GM12878 (cell line): ENCODE data around the gene ZDHHC14. TPM values are rescaled to one million over a fixed set of nuclear protein-coding genes. Genes with fewer than 3 reads are reported as not detected.
A peak's percentile ranks its signal among the peaks of the same experiment; 100 is the strongest.

Source experiments
- ATAC-seq: fragments of 200-7000 bp; cut with Tn5 transposase; 3 replicates; pipeline ENCODE4 v1.9.1; 2020; ENCODE audit warnings: mild to moderate bottlenecking, moderate library complexity
- BruUV-seq: library from RNA; stranded (reverse); fragments of 400-500 nt; replicated peaks from 2 replicates; lab custom pipeline; 2021; lab: Mats Ljungman, UMichigan
- CTCF ChIA-PET: fragments of 300-600 bp; sonication (Branson Sonifier 250); formaldehyde crosslinking; extraction: SDS; loops from one replicate; lab custom pipeline; 2021; ENCODE audit warnings: inconsistent platforms; lab: Yijun Ruan, JAX
- POLR2A ChIA-PET: fragments of 350-600 bp; formaldehyde crosslinking; extraction: SDS; loops from one replicate; lab custom pipeline; 2021; ENCODE audit warnings: inconsistent platforms; lab: Charles Lee
- RAD21 ChIA-PET: fragments of 300-600 bp; sonication (Branson Sonifier 250); formaldehyde crosslinking; loops from one replicate; lab custom pipeline; 2023; ENCODE audit warnings: antibody characterized with exemption; ENCODE audit not compliant: unreplicated experiment; lab: Charles Lee
- SMC1A ChIA-PET: fragments of 300-600 bp; sonication (Branson Sonifier 250); formaldehyde crosslinking; loops from one replicate; lab custom pipeline; 2023; ENCODE audit not compliant: unreplicated experiment, uncharacterized antibody; lab: Charles Lee
- DNase-seq: peaks from one replicate; pipeline ENCODE4 v3.0.0-alpha.2; 2011; ENCODE audit warnings: low read depth, low spot score
- FAIRE-seq: peaks from 3 replicates; lab custom pipeline; 2011; peaks lifted over from hg19 to GRCh38; lab: Jason Lieb, UNC
- H2AFZ ChIP-seq: 2 replicates; pipeline ENCODE4 v1.6.0; 2011; ENCODE audit warnings: low read depth, low read length, control low read depth; ENCODE audit not compliant: control insufficient read depth
- H3K27ac ChIP-seq: 2 replicates; pipeline ENCODE4 v1.5.1; 2011; ENCODE audit warnings: control low read depth; ENCODE audit not compliant: control insufficient read depth, insufficient read depth
- H3K27me3 ChIP-seq, 2 experiments: replicated peaks in 1 of 2; 2 replicates each; pipeline versions ENCODE4 v1.6.0 to v1.6.1; 2011; ENCODE audit warnings: low read length in 1 of 2; ENCODE audit not compliant: control insufficient read depth in 2 of 2, insufficient read depth in 2 of 2
- H3K36me3 ChIP-seq, 2 experiments: 2 replicates each; pipeline ENCODE4 v1.5.1; 2011; ENCODE audit warnings: low read length in 1 of 2; ENCODE audit not compliant: control insufficient read depth in 2 of 2, insufficient read depth in 2 of 2
- H3K4me1 ChIP-seq: 2 replicates; pipeline ENCODE4 v1.6.1; 2011; ENCODE audit warnings: mild to moderate bottlenecking, low read length, moderate library complexity, mixed read lengths; ENCODE audit not compliant: control insufficient read depth, insufficient read depth
- H3K4me2 ChIP-seq: 2 replicates; pipeline ENCODE4 v1.6.0; 2011; ENCODE audit warnings: control low read depth; ENCODE audit not compliant: control insufficient read depth, insufficient read depth
- H3K4me3 ChIP-seq: fragments of 200-600 bp; sonication (generic); 2 replicates; pipeline ENCODE4 v1.5.1; 2016
- H3K79me2 ChIP-seq: 2 replicates; pipeline ENCODE4 v1.6.0; 2011; ENCODE audit warnings: low read length; ENCODE audit not compliant: control insufficient read depth, insufficient read depth
- H3K9ac ChIP-seq: 2 replicates; pipeline ENCODE4 v1.8.0; 2011; ENCODE audit warnings: low read length, control low read depth, mixed read lengths; ENCODE audit not compliant: control insufficient read depth, insufficient read depth
- H3K9me3 ChIP-seq: replicated peaks from 3 replicates; pipeline ENCODE4 v1.5.1; 2011; ENCODE audit warnings: mild to moderate bottlenecking, low read length; ENCODE audit not compliant: control insufficient read depth, insufficient read depth
- H4K20me1 ChIP-seq: 2 replicates; pipeline ENCODE4 v1.6.0; 2011; ENCODE audit not compliant: control insufficient read depth, insufficient read depth
- CBX3 ChIP-seq: fragments of 200-600 bp; sonication (generic); IDR thresholded peaks from 2 replicates; pipeline ENCODE4 v1.6.1; 2016; ENCODE audit warnings: low read depth, borderline replicate concordance
- HDGF ChIP-seq: fragments of 450-650 bp; IDR thresholded peaks from 2 replicates; pipeline ENCODE4 v1.6.1; 2016; ENCODE audit warnings: antibody characterized with exemption
- IRF4 ChIP-seq: IDR thresholded peaks from 2 replicates; pipeline ENCODE4 v1.6.1; 2011; ENCODE audit warnings: low read depth, low read length
- MTA2 ChIP-seq: fragments of 450-650 bp; IDR thresholded peaks from 2 replicates; pipeline ENCODE4 v1.6.1; 2016; ENCODE audit warnings: low read depth, mild to moderate bottlenecking, moderate library complexity
- NFXL1 ChIP-seq: fragments of 450-650 bp; IDR thresholded peaks from 2 replicates; pipeline ENCODE4 v1.6.1; 2017; ENCODE audit warnings: antibody characterized with exemption, mild to moderate bottlenecking, borderline replicate concordance
- RAD51 ChIP-seq: fragments of 450-650 bp; IDR thresholded peaks from 2 replicates; pipeline ENCODE4 v1.6.1; 2016; ENCODE audit warnings: moderate library complexity, mild to moderate bottlenecking, inconsistent platforms
- SIX5 ChIP-seq: IDR thresholded peaks from 2 replicates; pipeline ENCODE4 v1.6.1; 2011; ENCODE audit warnings: mild to moderate bottlenecking, low read depth, low read length, moderate library complexity; ENCODE audit not compliant: severe bottlenecking
- YBX1 ChIP-seq: fragments of 450-650 bp; IDR thresholded peaks from 2 replicates; pipeline ENCODE4 v1.6.1; 2016; ENCODE audit warnings: antibody characterized with exemption
- YY1 ChIP-seq: IDR thresholded peaks from 2 replicates; pipeline ENCODE4 v1.6.1; 2011; ENCODE audit warnings: low read depth, mild to moderate bottlenecking, low read length
- ZZZ3 ChIP-seq: IDR thresholded peaks from 2 replicates; pipeline ENCODE4 v1.6.1; 2011; ENCODE audit warnings: low read depth; ENCODE audit not compliant: control insufficient read depth, insufficient read length
- WGBS: methylation state at CpG from one replicate; pipeline ENCODE4 v1.1.6; 2016; ENCODE audit warnings: low lambda C conversion rate; ENCODE audit not compliant: insufficient replicate concordance, insufficient coverage; ENCODE audit errors: missing lambda C conversion rate; 5-methylcytosine and 5-hydroxymethylcytosine counted together
- in situ Hi-C: fragments of 300-500 bp; cut with MboI; formaldehyde crosslinking; loops from 9 replicates; pipeline ENCODE4 v1.14.3; 2018; ENCODE audit warnings: mixed read lengths
- intact Hi-C: fragments of 100-400 bp; cut with micrococcal nuclease; formaldehyde crosslinking; loops from one replicate; pipeline ENCODE4 v1.14.2; 2022; ENCODE audit not compliant: unreplicated experiment
- polyA plus RNA-seq, 11 experiments: library from polyadenylated mRNA; depleted of rRNA in 4 of 11; unstranded in 6 of 11; stranded (reverse) in 5 of 11; fragments of >200 nt; fragmentation: Nextera tagmentation in 4 of 11; fragmentation: Illumina TruSeq in 1 of 11; extraction: Ambion mirVana in 4 of 11; extraction: Trizol in 1 of 11; gene quantifications; 1 replicate in 1 of 11; 2 replicates in 10 of 11; pipeline versions ENCODE4 v1.2.1 to v1.2.3, GENCODE V29; 2011 to 2016; ENCODE audit warnings: inconsistent platforms in 2 of 11, missing spikeins in 2 of 11, low read depth in 1 of 11
- total RNA-seq, 4 experiments: library from RNA; depleted of rRNA in 3 of 4; stranded (reverse); fragments of >200 nt in 3 of 4; fragmentation: Illumina TruSeq in 1 of 4; extraction: Trizol in 1 of 4; gene quantifications; 2 replicates each; pipeline versions ENCODE4 v1.2.1 to v1.2.3, GENCODE V29; 2013 to 2021
- TF ChIP-seq, protein P1 (sequence below): IDR thresholded peaks from 2 replicates; pipeline ENCODE4 v1.6.1; 2012; ENCODE audit warnings: low read depth, low read length, improper control_type of control experiment
- TF ChIP-seq, protein P2 (sequence below): IDR thresholded peaks from 2 replicates; pipeline ENCODE4 v1.6.1; 2012; ENCODE audit warnings: low read length, inconsistent platforms
- TF ChIP-seq, protein P3 (sequence below): fragments of 450-650 bp; IDR thresholded peaks from 2 replicates; pipeline ENCODE4 v1.6.1; 2018; ENCODE audit warnings: mild to moderate bottlenecking, low read depth, moderate library complexity; ENCODE audit not compliant: partially characterized antibody

Gene ZDHHC14
- total and polyA plus RNA-seq, 10 of the 15 experiments (the other 5 are each of a cell fraction or from before 2014, with no cell fraction given) = 0.15 to 16.0 (median 0.76) TPM; not detected in 1

DNA sequence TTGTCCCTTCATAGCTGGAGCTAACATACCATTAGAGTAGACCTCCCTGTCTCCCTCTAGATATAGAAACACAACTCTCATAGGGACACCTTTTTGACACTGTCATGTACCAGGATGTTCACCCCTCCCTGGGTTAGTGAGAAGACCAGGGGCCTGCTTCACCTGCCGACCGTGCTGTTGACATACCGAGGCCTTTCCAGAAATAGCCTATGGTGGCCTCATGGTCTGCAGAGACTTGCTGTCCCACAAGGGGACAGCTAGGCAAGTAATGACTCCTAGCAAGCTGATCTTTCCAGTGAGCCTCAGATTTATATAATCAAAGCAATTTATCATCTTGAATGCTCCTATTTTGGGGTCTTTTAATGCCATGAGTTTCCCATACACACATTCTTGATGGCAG lies 15.0 kb downstream of the ZDHHC14 start:
- 22% methylated on average over 3 of the region's 3 CpGs for WGBS
- no peak overlapping the region for H3K27ac ChIP-seq
- intact Hi-C loops = loop anchor here (5.0 kb wide), 1 partner anchor 271 kb away; no protein-coding TSS in a partner anchor
- in situ Hi-C loops = no loop called here
- no peak overlapping the region for H3K9ac ChIP-seq
- no peak overlapping the region for H2AFZ ChIP-seq
- RAD21 ChIA-PET = interaction anchor here (1.1 to 1.8 kb wide), 2 partner anchors 10 to 57 kb away, joined by 3 to 4 read pairs; no protein-coding TSS in a partner anchor
- SMC1A ChIA-PET = interaction anchor here (0.6 to 1.8 kb wide), 9 partner anchors 9 to 270 kb away, joined by 3 to 7 read pairs (median 3); no protein-coding TSS in a partner anchor
- H3K4me2 ChIP-seq = no peak overlapping the region
- DNase-seq = no peak
- ATAC-seq = peak; percentile 26; the same call in 1 of the 3 replicates
- POLR2A ChIA-PET = interaction anchor here (1.0 to 1.1 kb wide), 2 partner anchors 9 to 72 kb away, joined by 3 read pairs; no protein-coding TSS in a partner anchor
- no peak for FAIRE-seq
- BruUV-seq = no TSS peak
- CTCF ChIA-PET = interaction anchor here (1.6 to 2.2 kb wide), 2 partner anchors 12 to 18 kb away, joined by 4 to 6 read pairs; no protein-coding TSS in a partner anchor
- no peaks in the 10 kb centered on the region; the same call in 2 of the 3 replicates for H3K9me3 ChIP-seq
- no peaks in the 10 kb centered on the region for H4K20me1 ChIP-seq
- TF ChIP-seq, protein P1, sequence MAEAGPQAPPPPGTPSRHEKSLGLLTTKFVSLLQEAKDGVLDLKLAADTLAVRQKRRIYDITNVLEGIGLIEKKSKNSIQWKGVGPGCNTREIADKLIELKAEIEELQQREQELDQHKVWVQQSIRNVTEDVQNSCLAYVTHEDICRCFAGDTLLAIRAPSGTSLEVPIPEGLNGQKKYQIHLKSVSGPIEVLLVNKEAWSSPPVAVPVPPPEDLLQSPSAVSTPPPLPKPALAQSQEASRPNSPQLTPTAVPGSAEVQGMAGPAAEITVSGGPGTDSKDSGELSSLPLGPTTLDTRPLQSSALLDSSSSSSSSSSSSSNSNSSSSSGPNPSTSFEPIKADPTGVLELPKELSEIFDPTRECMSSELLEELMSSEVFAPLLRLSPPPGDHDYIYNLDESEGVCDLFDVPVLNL = no peak
- TF ChIP-seq NFXL1 = no peak
- TF ChIP-seq HDGF = no peak
- no peak for TF ChIP-seq IRF4
- TF ChIP-seq, protein P2, sequence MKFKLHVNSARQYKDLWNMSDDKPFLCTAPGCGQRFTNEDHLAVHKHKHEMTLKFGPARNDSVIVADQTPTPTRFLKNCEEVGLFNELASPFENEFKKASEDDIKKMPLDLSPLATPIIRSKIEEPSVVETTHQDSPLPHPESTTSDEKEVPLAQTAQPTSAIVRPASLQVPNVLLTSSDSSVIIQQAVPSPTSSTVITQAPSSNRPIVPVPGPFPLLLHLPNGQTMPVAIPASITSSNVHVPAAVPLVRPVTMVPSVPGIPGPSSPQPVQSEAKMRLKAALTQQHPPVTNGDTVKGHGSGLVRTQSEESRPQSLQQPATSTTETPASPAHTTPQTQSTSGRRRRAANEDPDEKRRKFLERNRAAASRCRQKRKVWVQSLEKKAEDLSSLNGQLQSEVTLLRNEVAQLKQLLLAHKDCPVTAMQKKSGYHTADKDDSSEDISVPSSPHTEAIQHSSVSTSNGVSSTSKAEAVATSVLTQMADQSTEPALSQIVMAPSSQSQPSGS = no peak
- no peak for TF ChIP-seq MTA2
- no peak for TF ChIP-seq CBX3
- TF ChIP-seq, protein P3, sequence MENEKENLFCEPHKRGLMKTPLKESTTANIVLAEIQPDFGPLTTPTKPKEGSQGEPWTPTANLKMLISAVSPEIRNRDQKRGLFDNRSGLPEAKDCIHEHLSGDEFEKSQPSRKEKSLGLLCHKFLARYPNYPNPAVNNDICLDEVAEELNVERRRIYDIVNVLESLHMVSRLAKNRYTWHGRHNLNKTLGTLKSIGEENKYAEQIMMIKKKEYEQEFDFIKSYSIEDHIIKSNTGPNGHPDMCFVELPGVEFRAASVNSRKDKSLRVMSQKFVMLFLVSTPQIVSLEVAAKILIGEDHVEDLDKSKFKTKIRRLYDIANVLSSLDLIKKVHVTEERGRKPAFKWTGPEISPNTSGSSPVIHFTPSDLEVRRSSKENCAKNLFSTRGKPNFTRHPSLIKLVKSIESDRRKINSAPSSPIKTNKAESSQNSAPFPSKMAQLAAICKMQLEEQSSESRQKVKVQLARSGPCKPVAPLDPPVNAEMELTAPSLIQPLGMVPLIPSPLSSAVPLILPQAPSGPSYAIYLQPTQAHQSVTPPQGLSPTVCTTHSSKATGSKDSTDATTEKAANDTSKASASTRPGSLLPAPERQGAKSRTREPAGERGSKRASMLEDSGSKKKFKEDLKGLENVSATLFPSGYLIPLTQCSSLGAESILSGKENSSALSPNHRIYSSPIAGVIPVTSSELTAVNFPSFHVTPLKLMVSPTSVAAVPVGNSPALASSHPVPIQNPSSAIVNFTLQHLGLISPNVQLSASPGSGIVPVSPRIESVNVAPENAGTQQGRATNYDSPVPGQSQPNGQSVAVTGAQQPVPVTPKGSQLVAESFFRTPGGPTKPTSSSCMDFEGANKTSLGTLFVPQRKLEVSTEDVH = no peak
- no peak for TF ChIP-seq ZZZ3
- no peak for TF ChIP-seq YY1
- no peak for TF ChIP-seq RAD51
- TF ChIP-seq YBX1 = no peak
- TF ChIP-seq SIX5 = no peak
- H3K4me3 ChIP-seq = no peak overlapping the region
- H3K36me3 ChIP-seq = peaks cover 0 to 1% of the 10 kb centered on the region in 2 experiments; a peak in 2 of 4 replicates
- no peaks in the 10 kb centered on the region for H3K27me3 ChIP-seq
- no peaks in the 10 kb centered on the region for H3K79me2 ChIP-seq
- no peaks in the 10 kb centered on the region for H3K4me1 ChIP-seq
